Measurements from ENCODE around the gene CEP19. TPM values are rescaled to one million over a fixed set of nuclear protein-coding genes. Genes with fewer than 3 reads are reported as not detected.

The CEP19 gene
- 2.7 to 3.4 TPM (median 2.9 TPM) in 5 replicates for total RNA-seq (2022; extraction: Qiagen RNA extraction)

GRCh38 chr3:196711838-196712513, at the start of gene CEP19, which contains the start of gene PIGX:
Gene CEP19, minus strand, starts transcription at chr3:196712250. Its CDS starts 3,593 bp downstream, at chr3:196708657.
Gene PIGX, plus strand, starts transcription at chr3:196712377.

GRCh38 chr3:196739671-196740480, 27.8 kb upstream of the CEP19 start, which contains the start of gene PAK2:
Gene PAK2, plus strand, starts transcription at chr3:196739857. Its CDS starts 42,790 bp downstream, at chr3:196782647.

Other genes starting within 250 kb of the CEP19 start
- gene RNF168, start 208.5 kb downstream of the CEP19 start, total RNA-seq (2022; extraction: Qiagen RNA extraction), result 3.5 to 4.8 TPM (median 4.4 TPM) in 5 replicates
- gene SMCO1, start 196.9 kb downstream of the CEP19 start, total RNA-seq (2022; extraction: Qiagen RNA extraction), result 0.03 TPM in 1 of 5 replicates, not detected in the others
- gene WDR53, start 143.7 kb downstream of the CEP19 start, total RNA-seq (2022; extraction: Qiagen RNA extraction), result 8.0 to 12.1 TPM (median 9.8 TPM) in 5 replicates
- gene FBXO45, start 143.6 kb downstream of the CEP19 start, total RNA-seq (2022; extraction: Qiagen RNA extraction), result 7.1 to 8.1 TPM (median 7.5 TPM) in 5 replicates
- gene NRROS, start 72.6 kb downstream of the CEP19 start, total RNA-seq (2022; extraction: Qiagen RNA extraction), result 0.05 TPM in 1 of 5 replicates, not detected in the others
- 27.1 to 33.4 TPM (median 30.6 TPM) in 5 replicates for gene PIGX, start 127 bp upstream of the CEP19 start, total RNA-seq (2022; extraction: Qiagen RNA extraction)
- 29.7 to 56.8 TPM (median 36.6 TPM) in 5 replicates for gene PAK2, start 27.6 kb upstream of the CEP19 start, total RNA-seq (2022; extraction: Qiagen RNA extraction)
- gene SENP5, start 155.7 kb upstream of the CEP19 start, total RNA-seq (2022; extraction: Qiagen RNA extraction), result 5.4 to 7.5 TPM (median 6.8 TPM) in 5 replicates
- gene NCBP2, start 230.3 kb upstream of the CEP19 start, total RNA-seq (2022; extraction: Qiagen RNA extraction), result 44.5 to 53.4 TPM (median 45.6 TPM) in 5 replicates